Esophagus muscularis mucosa (tissue), 4 donors: ENCODE data around the gene TMEM255B.

Experiments
- CTCF ChIP-seq, 3 experiments: fragments of 200-600 bp in 2 of 3; fragments of 450-650 bp in 1 of 3; sonication (generic) in 2 of 3; IDR thresholded peaks; one replicate each; pipeline ENCODE4 v1.5.1; 2017 to 2019; ENCODE audit warnings: antibody characterized with exemption in 3 of 3, mild to moderate bottlenecking in 2 of 3, moderate library complexity in 1 of 3
- EP300 ChIP-seq: sonication (generic); formaldehyde crosslinking; IDR thresholded peaks from one replicate; pipeline ENCODE4 v1.6.1; 2017; ENCODE audit warnings: antibody characterized with exemption
- POLR2A ChIP-seq: fragments of 450-650 bp; IDR thresholded peaks from one replicate; pipeline ENCODE4 v1.6.1; 2017; ENCODE audit warnings: antibody characterized with exemption, moderate library complexity, mild to moderate bottlenecking, low read depth
- POLR2AphosphoS5 ChIP-seq, 2 donors: sonication (generic); formaldehyde crosslinking; IDR thresholded peaks; one replicate each; pipeline ENCODE4 v1.6.1; 2017; ENCODE audit warnings: antibody characterized with exemption in 2 of 2

- TF ChIP-seq CTCF (IDR thresholded peaks at IDR 0.05) (no peak), POLR2AphosphoS5 (IDR thresholded peaks at IDR 0.05) (no peak), EP300 (no peak), POLR2A (no peak)
Measured at GRCh38 chr13:113787694-113788093, 28.7 kb downstream of the TMEM255B start.
